GM15510 (cell line): ENCODE measurements around the gene NPC1L1.

ENCODE experiments used
- POLR2A ChIP-seq: IDR thresholded peaks from 3 replicates; pipeline ENCODE4 v1.6.1; 2011; ENCODE audit warnings: borderline replicate concordance; ENCODE audit not compliant: insufficient read length; ENCODE audit errors: extremely low read depth

Gene NPC1L1

GRCh38 chr7:44505595-44505994 is 35.5 kb downstream of the NPC1L1 start:
- no peak for TF ChIP-seq POLR2A

- TF ChIP-seq POLR2A = no peak
These were observed 42.7 kb downstream of the NPC1L1 start for GRCh38 chr7:44498230-44498954.

DNA sequence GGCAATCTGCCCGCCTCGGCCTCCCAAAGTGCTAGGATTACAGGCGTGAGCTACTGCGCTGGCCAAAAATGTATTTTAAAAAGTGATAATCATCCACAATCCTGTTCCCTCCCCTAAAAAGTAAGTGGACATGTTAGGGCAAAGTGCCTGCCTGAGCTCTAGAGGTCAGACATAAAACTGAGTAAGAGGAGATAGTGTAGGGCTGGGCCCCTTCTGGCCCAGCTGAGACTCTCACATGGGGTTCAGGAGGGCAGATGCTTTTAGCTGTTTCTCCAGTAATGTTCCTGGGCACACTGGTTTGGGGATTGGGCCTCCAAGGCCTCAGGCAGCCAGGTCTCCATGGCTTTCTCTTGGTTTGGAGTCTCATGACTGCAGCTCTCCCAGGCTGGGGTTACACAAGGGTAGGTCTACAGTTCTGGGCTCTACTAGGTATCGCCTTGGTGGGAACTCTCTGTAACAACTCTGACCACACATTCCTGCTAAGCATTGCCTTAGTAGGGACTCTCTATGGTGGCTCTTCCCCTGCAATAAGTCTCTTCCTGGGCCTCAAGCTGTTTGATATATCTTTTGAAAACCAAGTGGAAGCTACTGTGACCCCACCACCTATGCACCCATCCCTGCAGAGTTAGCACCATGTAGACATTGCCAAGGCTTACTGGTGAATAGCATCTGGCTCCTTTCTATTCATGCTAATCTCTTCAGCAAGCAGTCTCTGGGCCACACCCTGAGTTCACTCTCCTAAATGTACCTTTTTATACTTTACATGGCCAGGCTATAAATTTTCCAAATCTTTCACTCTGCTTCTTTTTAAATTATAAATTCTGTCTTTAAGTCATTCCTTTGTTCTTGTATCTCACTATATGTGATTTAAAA is 43.7 kb downstream of the NPC1L1 start:
- TF ChIP-seq POLR2A = no peak

DNA sequence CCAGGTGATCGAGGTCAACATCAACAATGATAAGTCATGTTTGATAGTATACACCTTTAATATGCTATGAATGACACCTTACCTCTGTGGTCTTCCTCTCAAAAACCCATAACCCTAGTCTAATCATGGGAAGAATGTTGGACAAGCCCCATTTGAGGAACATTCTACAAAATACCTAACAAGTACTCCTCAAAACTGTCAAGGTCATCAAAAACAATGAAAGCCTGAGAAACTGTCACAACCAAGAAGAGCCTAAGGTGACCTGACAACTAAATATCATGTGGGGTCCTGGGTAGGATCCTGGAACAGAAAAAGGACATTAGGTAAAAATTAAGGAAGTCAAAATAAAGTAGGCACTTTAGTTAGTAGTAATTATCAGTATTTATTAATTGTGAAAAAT is 44.7 kb downstream of the NPC1L1 start:
- no peak for TF ChIP-seq POLR2A

GRCh38 chr7:44494960-44495359 is 46.2 kb downstream of the NPC1L1 start:
- TF ChIP-seq POLR2A = no peak

DNA sequence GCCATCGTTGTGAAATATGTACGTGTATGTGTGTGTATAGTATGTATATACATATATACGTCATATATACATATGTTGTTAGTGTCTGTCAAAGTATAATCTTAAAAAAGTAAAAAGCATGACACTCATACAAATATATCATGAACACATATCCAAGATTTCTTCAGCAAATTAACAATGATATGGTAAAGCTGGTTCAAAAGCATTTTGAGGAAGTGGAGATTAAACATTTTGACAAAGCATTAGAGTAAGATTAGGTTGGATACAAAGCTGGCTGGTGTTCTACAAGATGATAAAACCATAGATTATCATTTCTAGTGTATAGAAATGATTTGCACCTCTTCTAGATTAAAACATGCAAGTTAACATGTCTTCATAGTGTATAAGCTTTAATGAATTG is 49.9 kb downstream of the NPC1L1 start:
- TF ChIP-seq POLR2A = no peak

- TF ChIP-seq POLR2A = peak; percentile 82
These were observed 50.6 kb downstream of the NPC1L1 start, which contains the start of gene NUDCD3 for GRCh38 chr7:44490351-44491200. Gene NUDCD3, minus strand, starts transcription at chr7:44490658. Its CDS starts 58 bp downstream, at chr7:44490600.

GRCh38 chr7:44489955-44490350 is 51.2 kb downstream of the NPC1L1 start:
- no peak for TF ChIP-seq POLR2A

GRCh38 chr7:44488955-44489354 is 52.2 kb downstream of the NPC1L1 start:
- no peak for TF ChIP-seq POLR2A

GRCh38 chr7:44486693-44487092 is 54.4 kb downstream of the NPC1L1 start:
- TF ChIP-seq POLR2A = no peak

DNA sequence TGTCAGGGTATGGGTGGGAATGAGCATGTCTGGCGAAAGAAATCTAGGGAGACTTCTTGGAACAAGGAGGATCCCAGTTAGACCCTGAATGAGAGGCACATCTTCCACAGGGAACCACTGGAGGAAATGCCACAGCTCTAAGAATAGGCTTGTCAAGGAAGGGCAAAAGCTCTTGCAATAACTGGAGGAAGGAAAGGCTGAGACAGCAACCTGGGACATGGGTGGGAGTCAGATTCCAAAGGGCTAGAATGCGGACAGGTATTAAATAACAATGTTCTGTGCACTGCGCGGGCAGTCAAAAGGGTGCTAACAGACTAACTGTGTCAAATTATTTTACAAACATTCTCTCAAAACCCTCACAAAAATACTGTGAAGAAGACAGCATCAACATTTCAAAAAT is 55.1 kb downstream of the NPC1L1 start:
- TF ChIP-seq POLR2A = no peak

- no peak for TF ChIP-seq POLR2A
These were observed 56.4 kb downstream of the NPC1L1 start for GRCh38 chr7:44484482-44485313.

GRCh38 chr7:44482502-44483485 is 58.3 kb downstream of the NPC1L1 start:
- no peak for TF ChIP-seq POLR2A
